GM19193 (cell line): ENCODE measurements around the gene NPAS3.

ENCODE experiments used
- POLR2A ChIP-seq: IDR thresholded peaks from 4 replicates; pipeline ENCODE4 v1.6.1; 2011; ENCODE audit not compliant: insufficient read depth, insufficient read length; ENCODE audit errors: extremely low read depth

The NPAS3 gene

DNA sequence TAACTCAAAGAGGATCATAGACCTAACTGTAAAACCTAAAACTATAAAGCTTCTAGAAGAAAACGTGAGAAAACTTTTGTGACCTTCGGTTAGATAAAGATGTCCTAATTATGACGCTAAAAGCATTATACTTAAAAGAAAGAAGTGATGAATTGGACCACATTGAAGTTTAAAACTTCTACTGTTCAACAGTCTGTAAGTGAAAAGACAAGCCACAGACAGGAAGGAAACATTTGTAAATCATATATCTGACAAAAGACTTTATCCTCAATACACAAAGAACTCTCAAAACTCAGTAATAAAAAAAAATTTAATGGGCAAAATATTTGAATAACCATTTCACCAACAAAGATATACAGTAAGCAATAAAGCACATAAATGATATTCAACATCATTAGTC, 667.9 kb downstream of the NPAS3 start:
- TF ChIP-seq POLR2A, result no peak

DNA sequence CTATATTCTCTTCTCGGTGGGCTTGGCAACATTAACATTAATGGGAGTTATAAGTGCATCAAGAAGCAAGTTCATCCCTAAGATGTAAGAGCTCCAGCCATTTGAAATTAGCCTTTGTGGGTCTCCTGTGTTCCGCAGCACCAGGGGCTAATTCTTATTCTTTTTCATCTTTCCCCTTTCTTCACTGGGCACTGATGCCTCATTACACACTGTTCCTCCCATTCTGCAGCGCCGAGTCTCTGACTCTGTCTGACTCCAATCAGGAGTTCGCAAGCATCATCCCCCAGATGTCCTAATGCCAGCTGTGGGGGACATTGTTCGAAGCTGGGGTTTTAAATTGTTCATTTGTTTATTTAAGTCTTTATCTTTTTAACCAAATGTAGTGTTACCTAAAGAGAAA, 670.9 kb downstream of the NPAS3 start:
- no peak for TF ChIP-seq POLR2A

DNA sequence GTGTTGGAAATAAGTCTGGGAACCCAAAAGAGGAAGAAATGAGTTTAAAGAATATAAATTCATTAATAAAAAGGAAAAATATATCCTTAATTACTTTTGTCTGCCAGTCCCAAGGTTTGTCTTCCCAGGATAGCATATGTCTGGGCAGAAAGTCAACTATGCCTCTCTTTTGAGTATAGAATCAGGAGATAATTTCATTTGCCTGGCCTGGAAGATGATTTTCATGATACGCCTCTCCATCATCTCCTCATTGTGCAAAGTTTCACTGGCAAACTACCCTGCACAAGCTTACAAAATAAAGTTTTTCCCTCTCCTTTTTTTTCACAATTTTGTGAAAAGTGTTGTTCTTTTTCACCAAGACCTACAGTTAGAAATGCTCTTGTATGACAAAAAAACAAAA, 671.4 kb downstream of the NPAS3 start:
- no peak for TF ChIP-seq POLR2A

DNA sequence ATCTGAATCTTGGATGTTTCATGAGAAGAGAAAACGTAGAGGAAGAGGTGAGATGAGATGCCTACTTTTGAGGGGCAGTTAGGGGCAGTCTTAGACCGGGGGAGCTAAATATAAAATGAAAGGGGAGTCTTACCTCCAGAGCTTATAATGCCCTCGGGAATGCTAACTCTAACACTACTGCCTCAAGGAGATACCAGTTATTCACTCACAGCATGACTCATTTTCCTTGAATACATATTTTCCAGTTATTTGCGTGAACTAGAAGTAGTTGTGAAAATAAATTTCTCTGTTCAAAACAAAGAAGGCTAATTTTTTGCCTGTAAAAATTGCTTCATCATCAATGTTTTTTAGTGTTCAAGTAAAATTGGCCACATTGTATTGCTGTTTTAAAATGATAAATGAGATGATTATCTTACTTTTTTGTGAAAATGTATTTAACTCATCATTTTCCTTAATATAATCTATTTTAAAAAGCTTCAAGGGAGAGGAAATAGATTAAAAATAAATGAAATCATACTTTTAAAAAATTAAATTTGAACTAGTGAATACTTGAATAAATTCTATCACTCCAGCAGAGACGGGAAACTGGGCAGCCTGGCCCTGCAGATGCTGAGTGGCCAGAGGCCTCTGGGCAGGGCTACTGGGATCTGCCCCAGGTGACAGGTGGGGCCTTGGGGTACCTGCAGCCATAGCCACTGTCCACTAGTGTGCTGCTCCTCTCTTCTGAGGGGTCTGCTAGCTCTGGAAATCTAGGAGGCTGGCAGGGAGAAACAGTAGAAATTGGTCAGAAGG, 672.9 kb downstream of the NPAS3 start:
- TF ChIP-seq POLR2A, result no peak

DNA sequence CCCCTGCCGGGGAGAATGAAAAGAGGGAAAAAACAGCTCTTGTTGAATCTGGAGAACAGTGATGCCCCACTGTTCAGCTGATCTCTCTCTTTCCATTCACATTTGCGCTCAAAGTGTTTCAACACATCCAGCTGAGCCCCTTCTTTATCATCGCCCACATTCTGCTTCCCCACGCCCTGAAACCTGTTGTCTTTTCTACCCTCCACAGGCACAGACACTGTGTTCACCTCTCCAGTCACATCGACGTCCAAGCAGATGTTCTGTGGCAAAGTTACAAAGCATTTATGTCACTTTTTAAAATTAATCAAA, 673.5 kb downstream of the NPAS3 start:
- TF ChIP-seq POLR2A, result no peak

DNA sequence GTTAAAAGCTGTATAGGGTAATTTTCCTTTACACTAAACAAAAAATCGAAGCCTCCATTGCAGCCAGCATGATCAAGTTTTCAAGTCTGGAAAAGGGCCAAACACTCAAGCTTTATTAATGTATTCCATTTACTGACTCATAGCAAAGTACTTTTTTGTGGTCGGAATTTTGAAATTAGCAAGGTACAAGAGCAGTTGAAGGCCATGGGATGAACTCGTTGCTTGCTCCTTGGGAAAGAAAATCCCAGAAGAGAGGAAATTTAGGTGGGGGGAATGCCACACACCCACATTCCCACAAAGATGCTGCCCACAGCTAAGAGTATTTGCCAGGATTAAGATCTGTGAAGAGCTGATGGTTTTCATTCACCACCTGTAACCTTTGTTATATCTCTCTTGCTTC, 678.5 kb downstream of the NPAS3 start:
- no peak for TF ChIP-seq POLR2A

DNA sequence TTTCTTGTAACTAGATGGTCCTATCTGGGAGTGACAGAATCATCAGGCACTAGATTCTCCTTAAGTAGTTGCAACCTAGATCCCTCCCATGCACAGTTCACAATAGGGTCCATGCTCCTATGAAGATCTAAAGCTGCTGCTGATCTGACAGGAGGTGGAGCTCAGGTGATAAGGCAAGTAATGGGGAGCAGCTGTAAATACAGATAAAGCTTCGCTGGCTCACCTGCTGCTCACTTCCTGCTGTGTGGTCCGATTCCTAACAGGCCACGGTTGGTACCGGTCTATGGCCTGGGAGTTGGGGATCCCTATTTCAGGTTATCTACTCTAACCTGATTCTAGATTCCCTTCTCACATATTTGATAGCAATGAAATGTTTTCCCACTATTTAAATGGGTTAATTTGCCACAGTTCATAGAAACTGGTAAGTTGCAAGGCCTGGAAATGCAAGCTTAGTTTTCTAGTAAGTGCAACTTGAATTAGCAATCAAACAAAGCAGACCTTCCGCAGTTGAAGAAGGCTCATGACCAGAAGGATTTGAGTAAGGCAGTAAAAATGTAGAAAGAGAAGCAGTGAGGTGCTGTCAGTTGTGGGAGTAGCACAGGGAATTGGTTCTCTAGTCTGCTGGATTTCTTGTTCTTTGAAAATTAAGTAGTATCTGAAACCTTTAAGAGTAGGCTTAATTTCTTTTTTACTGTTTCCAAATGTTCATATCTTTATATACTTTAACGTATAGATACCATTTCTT, 679.9 kb downstream of the NPAS3 start:
- TF ChIP-seq POLR2A, result no peak

DNA sequence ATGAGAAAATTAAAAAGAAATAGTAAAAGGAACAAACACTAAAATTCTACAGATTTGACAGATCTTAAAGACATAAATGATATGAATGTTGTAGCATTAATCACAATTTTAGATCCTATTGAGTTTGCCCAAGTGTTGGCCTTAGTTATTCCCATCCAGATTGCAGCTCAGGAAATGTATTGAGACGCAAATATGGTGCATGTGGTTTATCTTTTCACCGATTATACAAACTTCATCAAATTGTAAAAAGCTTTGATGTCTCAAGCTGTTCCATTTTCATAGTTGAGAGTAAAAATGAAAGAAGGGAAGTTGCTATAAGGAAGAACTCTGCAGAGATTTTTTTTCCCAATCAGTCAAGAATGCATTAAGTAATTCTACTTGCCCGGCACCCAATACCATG, 683.8 kb downstream of the NPAS3 start:
- no peak for TF ChIP-seq POLR2A

DNA sequence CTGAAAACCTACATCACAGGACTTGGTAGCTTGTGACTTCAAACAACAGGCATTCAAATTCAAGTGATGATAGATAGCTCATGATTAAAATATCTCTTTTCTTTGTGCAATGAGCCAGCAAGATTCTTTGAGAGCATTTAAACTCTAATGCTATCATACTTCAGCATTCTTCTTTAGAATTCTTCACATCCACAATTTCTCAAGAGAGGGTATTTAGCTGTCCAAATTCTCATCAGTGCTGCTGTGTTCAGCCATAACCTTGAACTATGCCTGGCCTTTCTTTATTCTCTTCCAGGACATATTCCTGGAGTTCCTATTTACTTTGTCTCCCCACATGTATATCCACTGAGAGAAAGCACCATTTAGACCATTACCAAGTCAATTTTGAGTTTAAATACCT, 691.1 kb downstream of the NPAS3 start:
- no peak for TF ChIP-seq POLR2A

DNA sequence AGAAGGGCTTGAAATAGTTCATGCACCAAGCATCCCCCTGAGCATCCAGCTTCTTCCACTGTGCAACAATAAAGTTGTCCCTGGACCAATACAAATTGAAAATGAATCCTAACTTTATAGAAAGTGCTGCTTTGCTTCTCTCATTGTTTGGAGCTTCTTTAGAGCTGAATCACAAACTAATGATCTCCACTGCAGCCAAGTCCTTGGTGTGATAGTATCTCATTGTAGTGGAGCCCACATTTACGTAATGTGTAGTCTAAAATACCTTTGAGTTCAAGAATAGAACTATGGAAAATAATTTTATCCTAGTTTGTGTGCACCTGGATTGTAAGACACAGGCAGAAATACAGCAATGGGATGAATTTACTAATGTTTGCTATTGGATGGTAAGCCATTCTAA, 692.3 kb downstream of the NPAS3 start:
- TF ChIP-seq POLR2A, result no peak

DNA sequence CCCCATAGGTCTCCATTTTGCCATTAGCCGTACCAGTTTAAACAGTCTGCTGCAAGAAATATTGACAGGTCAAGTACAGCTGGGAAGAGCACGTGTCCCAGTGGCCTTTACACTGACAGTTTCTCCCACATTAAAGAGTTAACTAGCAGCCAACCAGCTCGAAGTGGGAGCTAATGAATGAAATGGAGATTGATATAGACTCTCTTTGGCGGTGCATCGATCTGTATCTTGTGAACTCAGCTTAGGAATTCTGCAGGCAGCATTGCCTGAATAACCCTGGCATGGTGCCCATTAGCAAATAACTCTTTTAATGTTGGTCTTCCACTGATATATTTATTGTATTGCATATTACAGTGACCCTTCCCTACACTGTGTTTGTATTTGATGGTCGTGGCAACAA, 692.8 kb downstream of the NPAS3 start:
- no peak for TF ChIP-seq POLR2A

DNA sequence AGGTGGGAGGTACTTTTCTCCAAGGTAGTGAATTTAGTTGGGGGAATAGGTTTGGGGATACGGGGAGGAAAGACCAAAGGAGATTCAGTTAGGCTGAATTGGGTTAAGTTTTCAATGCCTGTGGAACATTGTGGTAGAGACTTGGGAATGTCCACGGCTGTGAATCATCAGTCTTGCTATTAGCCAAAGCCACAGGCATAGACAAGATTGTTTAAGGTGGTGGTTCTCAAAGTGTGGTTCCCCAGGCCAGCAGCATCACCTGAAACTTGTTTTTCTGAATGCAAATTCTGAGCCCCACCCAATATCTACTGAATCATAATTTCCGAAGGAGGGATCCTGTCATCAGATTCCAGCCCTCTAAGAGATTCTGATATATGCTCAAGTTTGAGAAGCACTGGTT, 696.0 kb downstream of the NPAS3 start:
- TF ChIP-seq POLR2A, result no peak

DNA sequence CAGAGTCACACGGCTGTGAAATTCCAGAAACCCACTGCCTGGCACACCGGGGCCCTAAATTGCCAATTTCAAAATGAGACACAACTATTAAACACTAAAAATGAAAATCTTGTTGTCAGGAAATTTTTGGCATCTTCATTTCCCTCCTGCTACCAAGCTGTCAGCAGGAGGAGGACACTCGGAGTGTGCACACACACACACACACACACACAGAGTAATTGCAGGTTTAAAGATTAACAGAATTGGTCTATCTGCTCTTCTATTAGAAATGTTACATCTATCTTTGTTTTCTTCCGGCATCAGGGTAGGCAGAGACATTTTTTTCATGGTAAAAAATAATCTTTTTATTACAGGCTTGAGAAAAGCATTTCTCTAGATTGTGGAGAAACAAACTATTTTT, 698.0 kb downstream of the NPAS3 start:
- no peak for TF ChIP-seq POLR2A

DNA sequence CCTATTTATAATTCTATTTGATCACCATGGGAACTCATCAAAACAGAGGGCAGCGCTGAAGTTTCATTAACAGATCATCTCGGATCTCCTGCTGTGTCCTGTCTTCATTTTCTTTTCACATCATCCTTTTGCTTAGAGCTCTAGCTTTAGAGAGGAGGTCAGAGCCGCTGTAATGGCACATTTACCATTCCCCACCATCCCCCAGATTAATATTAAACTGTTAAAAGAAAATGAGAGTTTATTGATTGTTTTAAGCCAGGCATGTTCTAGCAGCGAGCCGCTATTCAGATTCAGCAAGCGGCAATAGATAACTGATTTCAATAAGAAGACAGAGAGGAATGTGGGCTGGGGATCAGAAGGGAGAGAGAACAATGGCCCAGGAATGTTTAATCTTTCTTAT, 703.4 kb downstream of the NPAS3 start:
- no peak for TF ChIP-seq POLR2A

DNA sequence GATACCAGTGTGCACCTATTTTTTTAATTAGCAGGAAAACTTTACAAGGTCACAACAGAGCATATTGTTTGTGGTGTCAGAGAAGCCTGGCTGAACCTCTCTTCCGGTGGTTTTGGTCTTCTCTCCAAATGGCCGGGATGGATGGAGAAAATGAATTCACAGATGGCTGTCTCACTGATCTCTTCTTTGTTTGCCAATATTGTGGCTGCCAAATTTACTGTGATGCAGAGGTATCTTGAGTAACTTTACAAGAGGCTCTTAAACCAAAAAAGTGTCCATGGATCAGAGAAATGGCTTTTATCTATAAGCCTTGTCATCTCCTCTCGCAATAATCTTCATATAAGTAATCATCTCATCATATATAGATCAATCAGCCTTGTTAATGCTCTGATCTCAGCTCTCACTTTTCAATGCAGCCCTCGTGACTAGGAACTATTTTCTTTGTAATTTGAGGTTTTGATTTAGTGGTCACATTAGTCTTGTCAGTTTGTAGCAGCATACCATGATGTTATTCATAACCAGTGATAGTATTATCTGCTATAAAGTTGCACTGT, 704.1 kb downstream of the NPAS3 start:
- no peak for TF ChIP-seq POLR2A

DNA sequence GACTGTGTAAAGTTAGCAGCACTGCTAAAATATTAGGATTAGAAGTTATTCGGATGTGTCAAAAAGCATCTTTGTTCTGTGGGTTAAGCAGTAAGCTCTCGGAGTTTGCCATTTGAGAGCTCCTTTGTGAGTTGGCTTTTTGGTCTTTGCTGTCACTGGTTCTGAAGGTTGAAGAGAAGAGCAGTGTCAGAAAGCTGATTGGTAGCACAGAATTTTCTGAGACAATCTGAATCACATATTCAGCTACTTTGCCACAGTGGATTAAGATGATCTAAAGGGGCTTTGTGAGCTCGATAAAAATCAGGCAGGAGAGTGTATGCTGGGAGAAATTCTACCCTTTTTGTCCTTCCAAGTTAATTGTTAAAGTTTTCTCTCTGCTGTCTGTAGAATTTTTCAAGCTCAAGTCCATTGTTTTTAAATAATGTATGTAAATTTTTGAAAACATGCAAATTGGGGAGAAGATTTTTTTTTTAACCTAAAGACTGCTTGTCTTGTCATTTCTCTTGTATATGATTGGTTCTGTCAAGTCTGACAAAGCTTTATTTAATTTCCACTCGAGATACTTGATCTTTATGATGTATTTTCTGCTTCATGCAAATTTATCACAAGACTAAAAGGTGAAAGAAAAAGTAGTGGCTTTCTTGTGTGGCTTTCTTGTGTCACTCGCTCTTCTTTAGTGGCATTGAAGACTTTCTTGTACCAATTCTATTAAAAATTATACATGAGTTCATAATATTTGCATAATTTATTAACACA, 704.9 kb downstream of the NPAS3 start:
- TF ChIP-seq POLR2A, result no peak

DNA sequence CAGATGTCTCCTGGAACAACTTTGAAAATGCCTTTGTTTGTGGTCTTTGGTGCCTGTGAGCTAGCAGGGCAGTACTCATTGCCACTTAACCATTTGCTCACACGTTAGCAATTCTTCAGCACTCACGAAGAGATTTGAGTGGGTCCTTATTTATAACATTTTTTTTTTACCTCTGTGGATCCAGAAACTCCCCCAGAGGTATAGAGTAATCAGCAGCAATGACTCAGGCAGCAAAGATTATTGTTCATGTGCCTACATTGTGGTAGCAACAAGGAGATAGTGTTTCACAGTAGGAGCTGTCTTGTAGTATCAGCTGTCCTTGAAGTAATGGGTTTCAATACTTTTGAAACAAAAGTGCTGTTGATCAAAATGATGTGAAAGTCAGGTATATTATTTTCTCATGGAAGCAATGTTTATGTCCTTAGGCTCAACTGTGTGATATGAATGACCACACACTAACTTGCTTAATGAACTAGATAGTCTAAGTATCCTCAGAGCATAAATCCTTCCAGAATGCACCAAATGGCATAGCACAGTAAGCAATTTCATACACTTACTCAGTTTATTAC, 708.1 kb downstream of the NPAS3 start:
- no peak for TF ChIP-seq POLR2A
